GM10266 (cell line): ENCODE data around the gene GALNTL6.

Experiments used
- DNase-seq: peaks from one replicate; pipeline ENCODE4 v3.0.0; 2012; ENCODE audit errors: extremely low spot score
- TF ChIP-seq, protein P1 (sequence below): IDR thresholded peaks from 2 replicates; pipeline ENCODE4 v1.5.1; 2012; ENCODE audit warnings: mild to moderate bottlenecking, low read depth; ENCODE audit not compliant: control insufficient read depth, insufficient read depth; ENCODE audit errors: missing control alignments

GALNTL6 gene

DNA sequence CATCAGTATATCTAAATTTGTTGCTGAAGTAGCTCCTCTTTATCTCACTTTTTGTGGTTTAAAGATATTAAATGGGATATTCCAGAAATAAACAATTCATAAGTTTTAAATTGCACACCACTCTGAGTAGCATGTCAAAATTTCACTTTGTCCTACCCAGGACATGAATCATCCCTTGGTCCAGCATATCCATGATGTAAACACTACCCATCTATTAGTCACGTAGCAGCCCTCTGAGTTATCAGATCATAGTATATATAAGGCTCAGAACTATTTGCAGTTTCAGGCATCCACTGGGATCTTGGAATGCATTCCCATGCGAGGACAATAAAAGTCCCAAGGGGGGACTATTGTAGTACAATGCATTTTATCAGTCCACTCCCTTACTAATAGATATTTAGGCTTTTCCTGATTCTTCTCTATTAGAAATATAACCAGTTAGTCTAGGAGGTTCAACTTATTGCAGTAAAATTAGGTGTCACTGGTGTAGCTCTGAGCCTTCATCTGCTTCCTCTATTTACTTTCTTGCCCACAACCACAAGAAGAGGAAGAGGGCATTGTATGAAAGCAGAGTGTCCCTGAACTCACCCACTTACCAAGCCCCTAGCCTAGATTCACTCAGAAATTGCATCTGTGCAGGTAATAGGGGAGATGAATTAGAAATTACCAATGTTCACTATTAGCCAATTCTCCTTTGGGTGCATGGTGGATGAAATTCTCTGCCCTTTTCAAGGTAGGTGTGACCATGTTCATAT lies 945.6 kb downstream of the GALNTL6 start:
- TF ChIP-seq, protein P1, sequence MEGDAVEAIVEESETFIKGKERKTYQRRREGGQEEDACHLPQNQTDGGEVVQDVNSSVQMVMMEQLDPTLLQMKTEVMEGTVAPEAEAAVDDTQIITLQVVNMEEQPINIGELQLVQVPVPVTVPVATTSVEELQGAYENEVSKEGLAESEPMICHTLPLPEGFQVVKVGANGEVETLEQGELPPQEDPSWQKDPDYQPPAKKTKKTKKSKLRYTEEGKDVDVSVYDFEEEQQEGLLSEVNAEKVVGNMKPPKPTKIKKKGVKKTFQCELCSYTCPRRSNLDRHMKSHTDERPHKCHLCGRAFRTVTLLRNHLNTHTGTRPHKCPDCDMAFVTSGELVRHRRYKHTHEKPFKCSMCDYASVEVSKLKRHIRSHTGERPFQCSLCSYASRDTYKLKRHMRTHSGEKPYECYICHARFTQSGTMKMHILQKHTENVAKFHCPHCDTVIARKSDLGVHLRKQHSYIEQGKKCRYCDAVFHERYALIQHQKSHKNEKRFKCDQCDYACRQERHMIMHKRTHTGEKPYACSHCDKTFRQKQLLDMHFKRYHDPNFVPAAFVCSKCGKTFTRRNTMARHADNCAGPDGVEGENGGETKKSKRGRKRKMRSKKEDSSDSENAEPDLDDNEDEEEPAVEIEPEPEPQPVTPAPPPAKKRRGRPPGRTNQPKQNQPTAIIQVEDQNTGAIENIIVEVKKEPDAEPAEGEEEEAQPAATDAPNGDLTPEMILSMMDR: no peak
- no peak for DNase-seq

DNA sequence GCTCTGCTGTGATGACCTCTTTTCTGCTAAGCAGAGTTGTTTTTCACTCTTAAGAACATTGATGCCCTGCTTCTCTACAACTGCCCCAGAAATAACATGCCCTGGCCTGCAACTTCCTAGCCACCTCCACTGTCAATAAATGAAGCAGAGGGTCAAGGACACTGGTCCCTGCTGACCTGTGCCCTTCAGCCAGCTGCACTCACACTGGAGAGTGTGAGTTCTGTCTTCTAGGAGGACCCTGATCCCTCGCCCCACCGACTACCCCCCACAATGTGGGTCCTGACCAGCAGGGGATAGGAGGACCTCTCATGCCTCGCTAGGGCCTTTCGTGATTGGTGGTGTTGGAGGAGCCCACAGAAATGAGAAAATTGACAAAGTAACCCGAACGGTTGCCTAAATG lies 947.3 kb downstream of the GALNTL6 start:
- no peak for DNase-seq
- TF ChIP-seq, protein P1: no peak

DNA sequence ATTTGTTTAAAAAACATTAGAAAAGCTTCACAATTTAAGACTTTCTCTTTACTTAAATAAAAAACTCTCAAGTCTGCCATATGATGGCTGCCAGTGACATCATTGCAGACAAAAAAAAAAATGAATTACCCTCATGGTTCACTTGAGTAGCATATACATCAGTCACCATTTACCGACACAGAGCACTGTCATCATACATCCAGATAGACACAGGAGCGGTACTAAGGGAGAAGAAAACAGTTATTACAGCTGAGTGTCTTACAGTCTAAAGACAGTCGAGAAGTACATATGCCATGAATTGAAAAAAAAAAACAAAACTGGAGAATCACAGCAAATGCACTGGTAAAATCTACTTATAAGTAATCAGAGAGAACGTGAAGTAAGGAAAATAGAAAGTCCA lies 949.7 kb downstream of the GALNTL6 start:
- no peak for DNase-seq
- TF ChIP-seq, protein P1: no peak

DNA sequence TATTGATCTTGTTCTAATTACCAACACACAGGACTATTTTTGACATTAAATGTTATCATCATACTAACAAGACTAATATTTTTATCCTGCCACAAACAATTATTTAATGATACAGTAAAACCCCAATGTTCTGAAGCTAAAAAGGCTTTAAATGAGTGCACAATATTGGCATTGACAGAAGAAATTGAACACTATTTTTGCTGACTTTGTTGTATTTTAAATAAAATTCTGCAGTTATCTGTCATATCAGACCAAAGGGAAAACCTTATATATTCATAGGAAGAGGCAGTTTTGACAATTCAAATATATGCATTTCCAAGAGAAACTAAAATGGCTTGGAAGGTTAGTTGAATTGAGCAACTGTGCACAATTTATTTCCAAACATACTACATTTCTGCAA lies 957.6 kb downstream of the GALNTL6 start:
- no peak for DNase-seq
- TF ChIP-seq, protein P1: no peak

DNA sequence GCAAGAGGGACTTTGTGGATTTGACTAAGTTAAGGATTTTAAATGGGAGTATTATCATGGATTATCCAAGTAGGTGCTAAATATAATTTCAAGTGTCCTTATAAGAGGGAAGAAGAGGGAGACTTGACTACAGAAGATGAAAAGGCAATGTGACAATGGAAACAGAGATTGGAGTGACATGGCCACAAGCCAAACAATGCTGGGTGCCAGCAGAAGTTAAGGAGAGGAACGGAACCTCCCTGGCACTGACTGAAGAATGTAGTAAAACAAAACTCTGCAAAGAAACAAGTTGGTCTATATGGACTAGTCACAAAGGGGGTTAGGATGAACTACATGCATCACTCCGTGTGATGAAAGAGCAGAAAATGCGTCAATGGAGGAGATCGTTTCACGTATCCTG lies 959.6 kb downstream of the GALNTL6 start:
- DNase-seq: no peak
- TF ChIP-seq, protein P1: no peak

DNA sequence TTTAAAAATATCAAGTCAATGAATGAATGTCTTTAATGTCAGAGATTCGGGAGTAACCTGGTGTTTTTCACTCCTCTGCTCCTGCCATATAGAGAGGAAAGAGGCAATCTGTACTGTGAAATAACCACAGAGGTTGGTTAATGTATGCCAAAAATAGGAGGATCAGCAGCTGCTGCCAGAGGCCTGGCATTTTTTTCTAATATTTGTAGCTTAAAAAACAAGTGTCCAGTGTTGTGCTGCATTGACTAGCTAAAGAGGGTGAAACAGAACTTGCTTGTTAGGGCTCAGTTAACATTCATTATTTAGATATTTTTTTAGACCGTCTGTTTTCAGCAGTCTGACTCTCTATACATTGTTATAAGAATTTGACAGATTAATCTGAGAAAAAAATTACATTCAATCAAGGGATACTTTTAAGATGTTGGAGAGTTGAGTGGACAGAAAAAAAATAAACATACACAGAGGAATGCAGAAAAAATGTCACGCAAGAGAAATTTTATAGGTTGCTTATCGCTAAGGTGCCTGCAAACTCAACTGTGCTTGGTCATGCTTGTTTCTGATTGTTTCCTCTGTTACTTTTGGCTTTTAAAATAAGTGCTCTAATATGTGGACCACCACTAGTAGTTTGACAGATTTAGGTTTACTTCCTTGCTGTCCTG lies 963.1 kb downstream of the GALNTL6 start:
- TF ChIP-seq, protein P1: no peak
- DNase-seq: no peak
